NCI-H345 treated with DMSO at 0.1 percent for 48 hours (cell line): ENCODE data around the gene LTK.

Experiments
- DNase-seq: peaks from one replicate; lab custom pipeline; 2025; ENCODE audit not compliant: unreplicated experiment; lab: John Stamatoyannopoulos, UW

Gene LTK

GRCh38 chr15:41535544-41535943, 21.9 kb upstream of the LTK start:
- DNase-seq, result no peak

GRCh38 chr15:41530363-41530956, 16.8 kb upstream of the LTK start:
- no peak for DNase-seq

- DNase-seq, result no peak
These were observed 9.5 kb upstream of the LTK start for GRCh38 chr15:41523097-41523496.

GRCh38 chr15:41521614-41522013, 8.0 kb upstream of the LTK start:
- DNase-seq, result no peak

GRCh38 chr15:41520636-41521035, 7.0 kb upstream of the LTK start:
- no peak for DNase-seq

GRCh38 chr15:41517895-41518449, 4.3 kb upstream of the LTK start:
- DNase-seq, result no peak

GRCh38 chr15:41512940-41513505, 604 bp downstream of the LTK start:
- no peak for DNase-seq

- DNase-seq, result no peak
These were observed 1.1 kb downstream of the LTK start for GRCh38 chr15:41512512-41512939.

- no peak for DNase-seq
These were observed 1.7 kb downstream of the LTK start for GRCh38 chr15:41511899-41512369.

- no peak for DNase-seq
These were observed 2.2 kb downstream of the LTK start for GRCh38 chr15:41511331-41511898.

- no peak for DNase-seq
These were observed 2.9 kb downstream of the LTK start for GRCh38 chr15:41510728-41511127.

GRCh38 chr15:41507820-41508290, 5.8 kb downstream of the LTK start:
- no peak for DNase-seq

- DNase-seq, result no peak
These were observed 6.8 kb downstream of the LTK start for GRCh38 chr15:41506796-41507341.

- DNase-seq, result no peak
These were observed 7.9 kb downstream of the LTK start for GRCh38 chr15:41505776-41506175.

GRCh38 chr15:41504751-41505492, 8.7 kb downstream of the LTK start:
- DNase-seq, result no peak

GRCh38 chr15:41503669-41504010, 10.0 kb downstream of the LTK start:
- no peak for DNase-seq

GRCh38 chr15:41502795-41503668, 10.6 kb downstream of the LTK start:
- no peak for DNase-seq

GRCh38 chr15:41501931-41502794, 11.5 kb downstream of the LTK start:
- DNase-seq, result no peak

GRCh38 chr15:41501191-41501917, 12.3 kb downstream of the LTK start:
- DNase-seq, result no peak
